Measurements from ENCODE around the gene IGSF9.

The IGSF9 gene

DNA sequence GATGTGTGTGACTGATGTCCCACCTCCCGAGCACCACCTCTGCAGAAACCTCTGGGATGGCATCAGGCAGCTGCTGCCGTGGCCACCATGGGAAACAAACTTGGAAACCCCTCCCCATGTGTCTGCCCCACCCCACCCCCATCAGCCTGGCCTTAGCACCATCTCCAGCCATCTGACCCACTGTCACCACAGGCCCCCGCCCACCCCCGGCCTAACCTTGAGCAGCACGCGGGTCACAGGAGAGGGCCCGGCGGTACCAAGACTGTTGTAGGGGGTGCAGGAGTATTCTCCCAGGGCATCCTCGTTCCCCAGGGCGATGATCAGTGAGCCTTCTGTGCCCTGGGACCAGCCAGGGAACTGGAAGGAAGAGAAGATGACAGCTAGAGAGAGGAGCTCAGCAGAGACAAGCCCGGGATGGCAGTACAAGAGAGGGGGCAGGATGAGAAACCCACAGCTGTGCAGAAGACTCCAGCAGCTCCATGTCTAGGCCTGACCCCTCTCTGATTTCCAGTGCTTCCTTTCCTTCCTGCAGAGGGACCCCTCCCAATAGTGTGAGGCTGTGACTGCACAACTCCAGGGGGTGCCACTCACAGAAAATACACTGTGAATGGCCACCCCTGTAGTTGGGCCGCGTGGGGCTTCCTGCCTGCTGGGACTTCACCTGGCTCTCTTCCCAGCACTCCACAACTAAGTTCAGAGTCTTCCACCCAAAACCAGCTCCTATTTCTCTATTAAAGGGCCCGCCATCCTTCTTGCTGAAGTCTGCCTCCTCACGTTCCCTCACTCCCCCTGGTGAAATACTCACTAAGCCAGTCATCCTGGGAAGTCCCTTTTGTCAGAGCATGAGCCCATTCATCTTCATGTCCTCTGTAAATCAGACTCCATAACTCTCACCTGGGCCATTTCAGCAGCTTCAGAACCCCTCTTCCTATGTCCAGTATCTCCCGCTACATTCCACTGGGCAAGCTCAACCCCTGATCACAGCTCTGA is 12.8 kb downstream of the IGSF9 start:
- FAIRE-seq: no peak
- TF ChIP-seq POLR2A (IDR thresholded peaks at IDR 0.05; ENCODE audit: low read depth, low read length) (no peak), TAF1 (IDR thresholded peaks at IDR 0.05; ENCODE audit: low read depth, low read length) (no peak), PAX5 (IDR thresholded peaks at IDR 0.05; ENCODE audit: insufficient read depth, low read length, severe bottlenecking) (no peak), POLR2AphosphoS5 (IDR thresholded peaks at IDR 0.05; ENCODE audit: low read depth, low read length) (no peak), POU2F2 (IDR thresholded peaks at IDR 0.05; ENCODE audit: low read depth, low read length) (no peak), SPI1 (IDR thresholded peaks at IDR 0.05; ENCODE audit: low read depth, low read length) (no peak)

DNA sequence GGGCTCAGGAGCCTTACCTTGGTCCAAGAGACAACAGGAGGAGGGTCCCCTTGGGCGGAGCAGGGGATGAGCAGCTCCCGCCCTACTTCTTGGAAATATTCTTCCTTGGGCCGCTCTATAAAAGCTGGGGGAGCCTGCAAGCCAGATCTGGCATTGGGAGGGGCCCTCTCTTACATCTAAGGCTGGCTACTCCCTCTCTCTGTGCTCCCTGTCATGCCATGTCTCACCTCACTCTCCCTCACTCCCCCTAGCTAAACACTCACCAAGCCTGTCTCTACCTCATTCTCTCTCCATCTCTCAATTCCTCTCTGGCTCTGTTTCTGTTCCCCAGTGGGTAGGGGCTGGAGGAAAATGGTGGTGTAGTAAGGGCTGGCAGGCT is 13.6 kb downstream of the IGSF9 start:
- TF ChIP-seq TAF1 (IDR thresholded peaks at IDR 0.05; ENCODE audit: low read depth, low read length) (no peak), SPI1 (IDR thresholded peaks at IDR 0.05; ENCODE audit: low read depth, low read length) (no peak), POU2F2 (IDR thresholded peaks at IDR 0.05; ENCODE audit: low read depth, low read length) (no peak), PAX5 (IDR thresholded peaks at IDR 0.05; ENCODE audit: insufficient read depth, low read length, severe bottlenecking) (no peak), POLR2A (IDR thresholded peaks at IDR 0.05; ENCODE audit: low read depth, low read length) (no peak), POLR2AphosphoS5 (IDR thresholded peaks at IDR 0.05; ENCODE audit: low read depth, low read length) (no peak)
- FAIRE-seq (no peak), DNase-seq (ENCODE audit: insufficient read length, low spot score) (no peak)

More for the DNA sequence above, 12.8 kb downstream of the IGSF9 start:
- no peak for DNase-seq (ENCODE audit: insufficient read length, low spot score)

DNA sequence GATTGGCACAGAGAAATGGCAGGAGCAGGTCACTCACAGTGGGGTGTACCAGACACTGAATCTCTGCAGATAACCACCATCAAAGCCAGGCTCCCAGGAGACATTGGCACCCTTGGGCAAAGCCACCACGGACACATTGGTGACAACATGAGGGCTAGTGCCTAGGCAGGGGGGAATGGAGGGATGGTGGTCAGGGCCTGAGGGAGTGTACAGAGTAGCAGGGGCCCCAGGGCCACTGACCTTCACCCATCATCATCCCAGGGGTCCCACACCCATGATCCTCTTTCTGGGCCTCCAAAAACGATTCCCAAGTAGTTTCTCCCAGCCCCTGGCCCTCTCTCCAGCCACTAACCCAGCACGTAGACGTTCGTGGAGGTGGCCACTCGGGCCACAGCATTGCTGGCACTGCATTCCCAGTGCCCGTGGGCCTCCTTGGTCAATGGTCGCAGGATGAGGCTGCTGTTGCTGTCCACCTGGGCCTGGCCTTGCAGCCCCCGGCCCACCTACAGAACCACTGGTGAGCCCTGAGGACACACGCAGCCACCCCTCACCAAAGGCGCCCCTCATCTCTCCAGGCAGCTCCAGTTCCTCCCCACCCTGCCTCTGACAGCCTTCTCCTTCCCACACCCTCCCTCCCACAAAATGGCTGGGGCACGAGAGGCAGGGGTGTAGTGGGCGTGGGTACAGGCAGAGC is 14.2 kb downstream of the IGSF9 start:
- TF ChIP-seq PAX5 (IDR thresholded peaks at IDR 0.05; ENCODE audit: insufficient read depth, low read length, severe bottlenecking) (no peak), TAF1 (IDR thresholded peaks at IDR 0.05; ENCODE audit: low read depth, low read length) (no peak), POLR2AphosphoS5 (IDR thresholded peaks at IDR 0.05; ENCODE audit: low read depth, low read length) (no peak), POLR2A (IDR thresholded peaks at IDR 0.05; ENCODE audit: low read depth, low read length) (no peak), SPI1 (IDR thresholded peaks at IDR 0.05; ENCODE audit: low read depth, low read length) (no peak), POU2F2 (IDR thresholded peaks at IDR 0.05; ENCODE audit: low read depth, low read length) (no peak)
- DNase-seq (ENCODE audit: insufficient read length, low spot score) (no peak), FAIRE-seq (no peak)

DNA sequence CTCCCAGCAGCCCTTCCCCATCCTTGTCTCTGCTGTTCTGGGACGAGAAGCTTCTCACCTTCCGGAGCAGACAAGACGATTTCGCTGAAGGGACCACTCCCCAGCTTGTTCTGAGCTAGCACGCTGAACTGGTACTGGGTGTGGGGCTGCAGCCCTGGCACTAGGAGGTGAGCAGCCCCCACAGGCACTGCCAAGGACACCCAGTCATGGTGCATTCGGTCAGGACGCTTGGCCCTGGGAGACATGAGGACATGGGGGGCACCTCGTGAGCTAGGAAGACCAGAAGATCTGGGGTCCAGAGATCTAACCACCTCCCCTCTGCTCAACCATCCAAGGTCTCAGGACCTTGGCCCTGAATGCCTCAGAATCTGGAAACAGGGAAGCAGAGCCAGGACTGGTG is 14.8 kb downstream of the IGSF9 start:
- FAIRE-seq (no peak), DNase-seq (ENCODE audit: insufficient read length, low spot score) (no peak)
- TF ChIP-seq POLR2A (IDR thresholded peaks at IDR 0.05; ENCODE audit: low read depth, low read length): no peak
- TF ChIP-seq TAF1 (IDR thresholded peaks at IDR 0.05; ENCODE audit: low read depth, low read length): no peak
- TF ChIP-seq SPI1 (IDR thresholded peaks at IDR 0.05; ENCODE audit: low read depth, low read length): no peak
- TF ChIP-seq PAX5 (IDR thresholded peaks at IDR 0.05; ENCODE audit: insufficient read depth, low read length, severe bottlenecking): no peak
- TF ChIP-seq POU2F2 (IDR thresholded peaks at IDR 0.05; ENCODE audit: low read depth, low read length): no peak
- no peak for TF ChIP-seq POLR2AphosphoS5 (IDR thresholded peaks at IDR 0.05; ENCODE audit: low read depth, low read length)

DNA sequence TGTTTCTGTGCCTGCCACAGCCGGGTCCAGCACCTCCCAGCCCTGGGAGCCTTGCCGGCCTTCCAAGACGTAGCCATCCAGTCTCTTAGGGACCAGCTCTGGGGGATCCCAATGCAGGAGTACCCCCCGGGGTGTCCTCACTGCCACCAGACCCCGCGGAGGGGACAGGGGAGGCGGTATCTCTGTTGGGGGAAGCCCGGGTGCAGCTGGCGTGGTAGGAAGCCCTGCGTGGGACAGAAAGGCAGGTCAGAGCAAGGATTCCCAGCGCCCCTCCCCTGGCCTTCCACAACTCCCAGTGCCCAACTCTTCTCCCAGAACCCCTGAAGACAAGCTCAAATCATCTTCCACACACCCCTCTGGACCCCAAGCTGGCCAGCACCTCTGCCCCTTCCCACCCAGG is 15.2 kb downstream of the IGSF9 start:
- DNase-seq (ENCODE audit: insufficient read length, low spot score) (no peak), FAIRE-seq (no peak)
- no peak for TF ChIP-seq POU2F2 (IDR thresholded peaks at IDR 0.05; ENCODE audit: low read depth, low read length)
- no peak for TF ChIP-seq POLR2A (IDR thresholded peaks at IDR 0.05; ENCODE audit: low read depth, low read length)
- no peak for TF ChIP-seq POLR2AphosphoS5 (IDR thresholded peaks at IDR 0.05; ENCODE audit: low read depth, low read length)
- no peak for TF ChIP-seq PAX5 (IDR thresholded peaks at IDR 0.05; ENCODE audit: insufficient read depth, low read length, severe bottlenecking)
- TF ChIP-seq SPI1 (IDR thresholded peaks at IDR 0.05; ENCODE audit: low read depth, low read length): no peak
- TF ChIP-seq TAF1 (IDR thresholded peaks at IDR 0.05; ENCODE audit: low read depth, low read length): no peak

DNA sequence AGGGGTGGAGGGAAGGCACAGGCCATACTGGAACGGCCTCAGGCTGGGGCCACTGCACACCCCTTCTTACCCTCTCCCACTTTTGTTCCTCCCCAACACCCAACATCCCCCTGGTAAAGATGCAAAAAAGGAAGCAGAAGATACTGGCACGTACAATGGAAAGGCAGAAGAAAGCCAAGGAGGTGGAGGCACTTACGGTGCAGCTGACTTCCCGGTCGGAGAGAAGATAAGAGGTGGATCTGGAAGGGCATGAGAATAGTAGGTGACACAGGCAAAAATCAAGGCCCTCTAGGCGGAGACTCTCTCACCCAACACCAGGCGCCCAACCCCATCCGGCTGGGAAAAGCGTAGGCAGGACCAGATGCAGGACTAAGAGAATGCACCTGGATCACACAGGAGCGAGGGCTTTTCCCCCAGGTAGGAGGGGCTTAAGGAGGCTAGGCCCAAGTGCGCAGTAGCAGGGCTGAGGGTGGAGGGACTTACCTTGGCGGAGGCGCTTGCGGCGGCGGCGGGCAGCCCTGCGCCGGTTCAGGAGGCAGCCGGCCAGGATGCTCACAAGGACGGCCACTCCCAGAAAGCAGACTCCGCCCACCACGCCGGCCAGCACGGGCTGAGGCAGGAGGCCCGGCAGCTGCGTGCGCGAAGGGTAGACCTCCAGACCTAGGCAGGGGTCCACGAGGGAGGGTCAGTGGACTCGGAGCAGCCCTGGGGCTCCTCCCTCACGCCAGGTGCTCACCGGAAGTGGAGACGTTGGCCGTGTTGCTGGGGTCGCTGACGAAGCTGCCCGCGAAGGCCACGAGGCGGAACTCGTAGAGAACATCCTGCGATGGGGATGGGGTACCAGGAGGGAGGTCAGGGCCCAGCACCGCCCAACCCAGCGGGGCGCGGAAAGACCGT is 16.0 kb downstream of the IGSF9 start:
- no peak for FAIRE-seq
- TF ChIP-seq TAF1 (IDR thresholded peaks at IDR 0.05; ENCODE audit: low read depth, low read length): no peak
- no peak for TF ChIP-seq POU2F2 (IDR thresholded peaks at IDR 0.05; ENCODE audit: low read depth, low read length)
- no peak for TF ChIP-seq POLR2A (IDR thresholded peaks at IDR 0.05; ENCODE audit: low read depth, low read length)
- no peak for TF ChIP-seq POLR2AphosphoS5 (IDR thresholded peaks at IDR 0.05; ENCODE audit: low read depth, low read length)
- TF ChIP-seq SPI1 (IDR thresholded peaks at IDR 0.05; ENCODE audit: low read depth, low read length): no peak
- no peak for TF ChIP-seq PAX5 (IDR thresholded peaks at IDR 0.05; ENCODE audit: insufficient read depth, low read length, severe bottlenecking)
- no peak for DNase-seq (ENCODE audit: insufficient read length, low spot score)

DNA sequence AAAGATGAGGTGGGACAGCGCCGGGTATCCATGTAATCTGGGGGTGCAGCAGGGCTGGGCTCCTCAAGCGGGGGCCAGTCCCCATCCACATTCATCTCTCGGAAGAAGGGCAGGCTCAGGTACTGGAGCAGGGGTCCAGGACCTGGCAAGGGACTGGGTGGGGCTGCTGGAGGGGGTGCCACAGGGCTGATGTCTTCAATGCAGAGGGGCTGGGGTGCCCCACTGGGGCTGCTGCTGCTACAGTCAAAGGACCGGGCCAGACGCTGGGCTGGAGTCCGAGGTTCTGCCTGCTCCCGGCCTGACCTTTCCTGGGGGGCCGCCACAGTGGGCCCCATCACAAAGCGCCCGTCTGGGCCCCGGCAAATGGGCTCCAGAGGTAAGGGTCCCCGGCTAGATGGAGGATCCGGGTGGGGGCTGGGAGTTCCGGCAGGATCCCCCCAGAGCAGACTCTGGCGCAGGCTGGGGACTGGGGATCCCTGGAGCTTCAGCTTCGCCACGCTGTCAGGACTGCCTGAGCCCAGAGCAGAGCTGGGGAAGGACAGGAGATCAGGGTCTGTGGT is 16.8 kb downstream of the IGSF9 start:
- TF ChIP-seq POU2F2 (IDR thresholded peaks at IDR 0.05; ENCODE audit: low read depth, low read length) (no peak), SPI1 (IDR thresholded peaks at IDR 0.05; ENCODE audit: low read depth, low read length) (no peak), TAF1 (IDR thresholded peaks at IDR 0.05; ENCODE audit: low read depth, low read length) (no peak), POLR2AphosphoS5 (IDR thresholded peaks at IDR 0.05; ENCODE audit: low read depth, low read length) (no peak), PAX5 (IDR thresholded peaks at IDR 0.05; ENCODE audit: insufficient read depth, low read length, severe bottlenecking) (no peak), POLR2A (IDR thresholded peaks at IDR 0.05; ENCODE audit: low read depth, low read length) (no peak)
- FAIRE-seq (no peak), DNase-seq (ENCODE audit: insufficient read length, low spot score) (no peak)

DNA sequence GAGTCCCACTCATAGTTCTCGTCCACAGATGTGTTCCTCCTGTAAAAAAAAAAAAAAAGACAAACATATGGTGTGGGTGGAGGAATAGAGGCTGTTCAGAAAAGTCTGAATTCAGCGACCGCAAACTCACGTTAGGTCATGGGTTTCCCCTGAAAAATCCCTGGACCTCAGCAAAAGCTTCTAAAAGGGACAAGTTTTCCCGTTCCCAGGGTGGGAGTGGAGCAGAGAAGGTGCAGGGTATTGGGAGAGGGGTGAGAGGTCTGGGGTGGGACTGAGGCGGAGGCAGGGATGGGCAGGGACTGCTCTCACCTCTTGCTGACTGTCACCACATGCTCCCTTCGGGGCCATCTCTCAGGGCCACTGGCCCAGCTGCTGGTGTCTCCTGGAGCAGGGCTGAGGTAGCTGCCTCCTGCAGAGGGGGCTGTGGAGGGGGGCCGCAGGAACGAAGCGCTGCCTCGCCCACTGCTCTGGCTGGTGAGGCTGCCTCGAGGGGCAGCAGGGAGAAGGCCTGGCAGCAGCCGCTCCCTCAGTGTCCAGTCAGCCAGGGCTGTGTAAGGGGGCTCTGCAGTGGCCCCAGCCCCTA is 17.5 kb downstream of the IGSF9 start:
- FAIRE-seq (no peak), DNase-seq (ENCODE audit: insufficient read length, low spot score) (no peak)
- TF ChIP-seq TAF1 (IDR thresholded peaks at IDR 0.05; ENCODE audit: low read depth, low read length) (no peak), SPI1 (IDR thresholded peaks at IDR 0.05; ENCODE audit: low read depth, low read length) (no peak), POU2F2 (IDR thresholded peaks at IDR 0.05; ENCODE audit: low read depth, low read length) (no peak), POLR2A (IDR thresholded peaks at IDR 0.05; ENCODE audit: low read depth, low read length) (no peak), PAX5 (IDR thresholded peaks at IDR 0.05; ENCODE audit: insufficient read depth, low read length, severe bottlenecking) (no peak), POLR2AphosphoS5 (IDR thresholded peaks at IDR 0.05; ENCODE audit: low read depth, low read length) (no peak)
